Measurements from ENCODE around the gene THADA.

The THADA gene

DNA sequence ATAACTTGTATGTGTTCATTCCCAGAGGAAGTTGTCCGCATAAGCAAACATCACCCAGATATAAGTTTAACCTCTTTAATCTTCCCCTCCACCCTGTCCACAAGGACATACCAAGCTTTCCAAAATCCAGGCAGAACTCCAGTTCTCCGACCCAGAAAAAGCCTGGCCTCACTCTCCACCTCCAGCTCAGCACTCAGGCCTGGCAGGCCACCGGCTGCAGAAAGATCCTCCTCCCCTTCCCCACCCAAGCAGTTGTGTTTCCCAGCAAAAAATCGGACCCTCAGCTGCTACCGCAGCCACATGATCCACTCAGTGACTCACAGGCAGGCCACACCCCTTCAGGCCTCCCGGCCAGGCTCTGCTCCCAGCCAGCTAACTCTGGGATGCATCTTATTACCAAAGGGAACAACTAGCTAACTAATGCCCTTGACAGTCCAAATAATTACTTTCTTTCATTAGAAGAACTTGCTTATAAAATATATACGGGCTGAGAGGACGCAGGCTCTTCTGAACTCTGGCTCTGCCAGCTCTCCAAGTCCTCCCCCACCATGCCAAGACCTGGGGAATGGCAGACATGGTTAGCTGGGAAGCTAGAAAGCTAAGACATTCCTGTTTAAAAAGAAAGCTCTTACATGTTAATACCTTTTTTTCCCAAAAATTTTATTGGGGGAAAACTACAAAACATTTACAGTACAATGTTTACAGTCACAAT, 373.9 kb downstream of the THADA start:
- Mint-ChIP-seq H3K27ac (peak overlapping the region; percentile 93 to 94), H3K4me3 (peak overlapping the region; percentile 96 to 99), H3K36me3 (ENCODE audit: insufficient read depth) (peaks cover 89% of the 10 kb centered on the region), H3K9me3 (no peaks in the 10 kb centered on the region), H3K27me3 (no peaks in the 10 kb centered on the region), H3K4me1 (ENCODE audit: low read depth in 2 of 2) (peaks cover 43 to 47% of the 10 kb centered on the region in 2 donors)
- DNase-seq, result peak in 2 of 3 experiments; percentile 35 to 39
- ATAC-seq (replicated peaks), result no peak

DNA sequence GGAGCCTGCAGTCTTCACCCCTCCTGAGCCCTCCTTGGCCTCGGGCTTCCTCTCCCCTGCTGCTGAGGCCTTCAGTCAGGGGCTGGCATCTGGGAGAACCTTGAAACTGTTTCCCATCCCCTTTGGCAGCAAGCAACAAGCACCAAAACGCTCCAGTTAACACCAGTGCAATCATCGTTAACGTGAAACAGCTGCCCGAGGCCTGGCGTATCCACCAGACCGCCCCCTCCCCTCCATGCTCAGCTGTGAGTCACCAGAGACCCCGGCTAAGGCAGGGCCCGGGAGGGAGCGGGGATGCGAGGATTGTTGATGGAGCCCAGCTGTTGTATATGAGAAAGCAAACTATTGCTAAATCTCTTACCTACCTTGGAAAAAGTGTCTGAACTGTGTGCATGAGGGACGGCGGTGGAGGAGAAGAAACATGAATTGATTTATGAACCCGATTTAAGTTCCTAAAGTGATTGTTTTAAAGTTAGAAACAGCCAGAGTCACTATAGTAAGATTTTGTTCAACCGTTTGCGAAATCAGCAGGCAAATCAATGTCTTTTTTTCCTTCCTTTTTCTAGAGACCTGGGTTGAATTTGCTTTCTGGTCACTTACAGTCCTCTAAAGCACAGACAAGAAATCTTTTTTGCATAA, 374.6 kb downstream of the THADA start:
- no peak for ATAC-seq (replicated peaks)
- DNase-seq, result peak in 2 of 3 experiments; percentile 27 to 32
- H3K4me1 Mint-ChIP-seq (ENCODE audit: low read depth in 2 of 2), result peaks cover 46 to 47% of the 10 kb centered on the region in 2 donors
- H3K27me3 Mint-ChIP-seq, result no peaks in the 10 kb centered on the region
- peak overlapping the region; percentile 96 to 99 for H3K4me3 Mint-ChIP-seq
- peak overlapping the region; percentile 93 to 94 for H3K27ac Mint-ChIP-seq
- H3K9me3 Mint-ChIP-seq, result no peaks in the 10 kb centered on the region
- H3K36me3 Mint-ChIP-seq (ENCODE audit: insufficient read depth), result peaks cover 87% of the 10 kb centered on the region

- DNase-seq, result no peak
- Mint-ChIP-seq H3K4me3 (peak overlapping the region; percentile 96 to 99), H3K27me3 (no peaks in the 10 kb centered on the region), H3K4me1 (ENCODE audit: low read depth in 2 of 2) (peaks cover 46 to 49% of the 10 kb centered on the region in 2 donors), H3K27ac (peak overlapping the region; percentile 93 to 94), H3K36me3 (ENCODE audit: insufficient read depth) (peaks cover 83% of the 10 kb centered on the region), H3K9me3 (no peaks in the 10 kb centered on the region)
- ATAC-seq (replicated peaks), result no peak
Measured at GRCh38 chr2:43220760-43221123, 375.1 kb downstream of the THADA start.

DNA sequence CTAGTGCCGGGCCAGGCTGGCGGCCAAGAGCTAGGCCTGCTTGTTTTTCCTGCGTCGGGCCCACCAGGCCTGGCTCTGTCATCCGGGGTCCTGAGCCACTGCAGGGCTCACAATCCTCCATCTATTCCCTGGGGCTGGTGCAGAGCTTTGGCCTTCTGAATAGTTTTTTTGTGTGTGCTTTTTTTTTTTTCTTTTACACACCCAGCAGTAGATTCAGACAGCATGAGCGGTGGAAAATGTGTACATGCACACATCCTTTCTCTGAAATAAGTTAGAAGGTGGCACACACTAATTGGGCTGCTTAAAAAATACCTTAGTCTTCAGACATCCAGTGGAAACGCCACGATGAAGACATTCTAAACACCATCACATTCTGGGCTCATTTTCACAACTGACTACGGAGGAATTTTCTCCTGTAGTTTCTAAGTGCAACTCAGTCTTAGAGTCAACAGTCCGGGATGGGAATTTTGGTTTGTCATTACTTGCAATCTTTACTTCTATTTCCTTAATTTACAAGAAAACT, 375.5 kb downstream of the THADA start:
- Mint-ChIP-seq H3K4me1 (ENCODE audit: low read depth in 2 of 2) (peaks cover 47 to 53% of the 10 kb centered on the region in 2 donors), H3K27me3 (no peaks in the 10 kb centered on the region), H3K9me3 (no peaks in the 10 kb centered on the region), H3K27ac (peak overlapping the region; percentile 93 to 94), H3K4me3 (peak overlapping the region; percentile 96 to 99), H3K36me3 (ENCODE audit: insufficient read depth) (peaks cover 79% of the 10 kb centered on the region)
- DNase-seq, result no peak
- peak; percentile 0 for ATAC-seq (replicated peaks)

DNA sequence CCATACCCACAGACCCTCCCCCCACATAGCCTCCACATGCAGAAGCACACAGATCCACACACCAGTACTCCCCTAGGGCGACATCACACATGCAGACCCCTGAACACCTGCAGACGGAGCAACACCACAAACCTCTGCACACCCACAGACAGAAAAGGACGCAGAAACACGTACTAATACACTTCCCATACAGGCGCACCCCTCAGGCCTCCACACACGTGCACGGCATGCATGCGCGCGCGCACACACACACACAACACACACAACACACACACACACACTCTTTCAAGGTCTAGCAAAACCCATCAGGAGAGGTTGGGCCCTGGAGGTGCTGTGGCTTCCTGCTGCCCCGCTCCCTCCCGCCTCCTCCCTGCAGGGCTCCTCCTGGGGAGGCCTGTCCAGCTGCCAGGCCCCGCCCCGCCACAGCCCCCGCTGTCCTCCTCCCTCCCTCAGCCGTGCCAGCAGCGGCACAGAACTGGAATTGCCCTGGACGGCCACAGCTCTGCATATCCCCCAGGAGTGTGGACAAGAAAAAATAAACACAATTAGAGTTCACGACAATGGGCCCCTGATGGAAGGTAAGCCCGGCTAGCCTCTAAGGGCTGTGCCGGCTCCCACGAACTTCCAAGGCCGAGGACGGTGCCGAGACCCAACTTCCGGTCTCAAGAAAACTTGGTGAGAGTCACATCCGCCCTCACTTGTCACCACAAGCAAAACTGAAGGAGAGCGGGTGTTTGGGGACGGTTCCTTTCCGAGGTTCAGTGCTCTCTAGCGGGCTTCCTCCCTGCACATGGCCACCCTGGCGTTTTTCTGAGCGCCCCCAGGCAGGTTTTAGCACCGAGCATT, 376.2 kb downstream of the THADA start:
- Mint-ChIP-seq H3K36me3 (ENCODE audit: insufficient read depth) (peaks cover 72% of the 10 kb centered on the region), H3K4me1 (ENCODE audit: low read depth in 2 of 2) (peaks cover 47 to 53% of the 10 kb centered on the region in 2 donors), H3K4me3 (peak overlapping the region; percentile 96 to 99), H3K27ac (peak overlapping the region; percentile 93 to 94), H3K9me3 (no peaks in the 10 kb centered on the region), H3K27me3 (no peaks in the 10 kb centered on the region)
- ATAC-seq (replicated peaks), result peak; percentile 63
- peak; percentile 75 to 79 (median 78) for DNase-seq

DNA sequence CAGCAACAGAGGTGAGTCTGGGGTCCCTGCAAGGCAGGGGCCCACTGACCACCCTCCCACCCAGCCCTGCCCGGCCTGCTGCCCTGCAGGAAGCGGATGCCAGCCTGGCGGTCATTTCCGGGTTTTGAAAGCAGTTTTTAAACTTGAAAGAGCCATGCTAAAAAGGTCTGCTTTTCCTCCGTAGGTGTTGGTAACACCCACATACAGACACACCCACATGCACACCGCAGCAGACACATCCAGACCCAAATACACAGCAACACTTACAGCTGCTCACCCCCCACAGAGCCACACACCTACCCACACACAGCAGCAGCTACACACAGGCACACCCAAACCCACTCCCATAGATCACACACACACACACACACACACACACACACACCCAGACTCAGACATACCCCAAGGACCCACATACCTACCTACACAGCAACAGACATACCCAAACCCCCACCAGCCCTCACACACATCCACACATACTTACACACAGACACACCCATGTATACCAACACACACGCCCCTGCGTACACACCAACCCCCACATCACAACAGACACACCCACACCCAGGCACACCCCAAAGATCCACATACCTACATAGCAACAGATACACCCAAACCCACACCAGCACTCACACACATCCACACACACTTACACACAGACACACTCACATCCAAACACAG, 377.0 kb downstream of the THADA start:
- DNase-seq (peak; percentile 74 to 79 (median 78)), ATAC-seq (replicated peaks) (peak; percentile 69)
- peaks cover 64% of the 10 kb centered on the region for H3K36me3 Mint-ChIP-seq (ENCODE audit: insufficient read depth)
- H3K9me3 Mint-ChIP-seq, result no peaks in the 10 kb centered on the region
- peak overlapping the region; percentile 93 to 94 for H3K27ac Mint-ChIP-seq
- peaks cover 44 to 53% of the 10 kb centered on the region in 2 donors for H3K4me1 Mint-ChIP-seq (ENCODE audit: low read depth in 2 of 2)
- H3K4me3 Mint-ChIP-seq, result peak overlapping the region; percentile 96 to 99
- no peaks in the 10 kb centered on the region for H3K27me3 Mint-ChIP-seq

GRCh38 chr2:43218155-43218701, 377.6 kb downstream of the THADA start:
- Mint-ChIP-seq H3K9me3 (no peaks in the 10 kb centered on the region), H3K4me1 (ENCODE audit: low read depth in 2 of 2) (peaks cover 44 to 53% of the 10 kb centered on the region in 2 donors), H3K36me3 (ENCODE audit: insufficient read depth) (peaks cover 58% of the 10 kb centered on the region), H3K4me3 (peak overlapping the region; percentile 96 to 99), H3K27ac (peak overlapping the region; percentile 93 to 94), H3K27me3 (no peaks in the 10 kb centered on the region)
- DNase-seq (no peak), ATAC-seq (replicated peaks) (no peak)

DNA sequence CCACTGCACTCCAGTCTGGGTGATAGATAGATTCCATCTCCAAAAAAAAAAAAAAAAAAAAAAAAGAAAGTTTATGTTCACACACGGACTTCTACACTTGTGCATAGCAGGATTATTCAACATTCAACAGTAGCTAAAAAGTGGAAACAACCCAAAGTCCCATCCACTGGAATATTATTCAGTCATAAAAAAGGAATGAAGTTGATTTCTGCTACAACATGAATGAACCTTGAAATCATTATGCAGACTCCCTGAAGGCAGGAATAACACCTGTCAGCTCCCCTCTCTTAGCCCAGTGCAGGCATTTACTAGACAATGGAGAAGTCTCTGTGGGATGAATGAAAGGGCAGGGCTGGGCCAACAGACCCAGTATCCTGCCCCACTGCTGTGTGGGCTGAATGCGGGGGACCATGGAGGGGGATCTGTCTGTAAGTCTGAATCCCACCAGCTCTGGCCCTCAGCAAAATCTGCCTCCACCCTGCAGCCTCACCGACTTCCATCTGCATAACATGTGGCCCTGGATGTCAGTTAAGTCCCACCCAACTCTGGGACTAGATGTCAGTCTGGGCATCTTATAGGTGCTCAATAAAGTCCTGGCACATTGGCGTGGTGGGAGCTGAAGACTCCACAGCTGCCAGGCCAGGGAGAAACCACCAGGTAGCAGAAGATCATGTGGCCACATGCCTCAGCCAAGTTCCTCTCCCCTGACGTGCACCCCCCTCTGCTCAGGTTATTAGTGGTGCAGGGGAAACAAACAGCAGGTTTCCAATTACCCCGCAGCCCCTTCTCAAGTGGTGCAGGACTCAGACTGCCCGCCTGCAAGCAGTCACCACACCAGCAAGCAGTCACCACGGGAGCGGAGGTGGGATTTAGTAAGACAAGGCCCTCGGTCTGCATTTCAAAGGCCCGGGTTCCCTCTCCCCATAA, 378.3 kb downstream of the THADA start:
- Mint-ChIP-seq H3K4me3 (peak overlapping the region; percentile 96 to 99), H3K4me1 (ENCODE audit: low read depth in 2 of 2) (peaks cover 50 to 59% of the 10 kb centered on the region in 2 donors), H3K27me3 (no peaks in the 10 kb centered on the region), H3K9me3 (no peaks in the 10 kb centered on the region), H3K27ac (peak overlapping the region; percentile 93 to 94), H3K36me3 (ENCODE audit: insufficient read depth) (peaks cover 51% of the 10 kb centered on the region)
- ATAC-seq (replicated peaks) (no peak), DNase-seq (no peak)

DNA sequence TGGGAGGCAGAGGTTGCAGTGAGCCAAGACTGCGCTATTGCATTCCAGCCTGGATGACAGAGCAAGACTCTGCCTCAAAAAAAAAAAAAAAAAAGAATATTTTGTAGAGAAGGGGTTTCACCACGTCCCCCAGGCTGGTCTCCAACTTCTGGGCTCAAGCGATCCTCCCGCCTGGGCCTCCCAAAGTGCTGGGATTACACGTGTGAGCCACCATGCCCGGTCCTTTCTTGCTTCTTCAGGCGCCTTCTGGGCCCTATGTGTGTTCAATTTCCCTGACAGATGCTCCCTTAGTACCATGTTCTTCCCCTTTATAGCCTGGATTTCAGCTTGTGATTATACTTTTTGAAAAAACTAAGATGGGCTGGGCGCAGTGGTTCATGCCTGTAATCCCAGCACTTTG, 379.2 kb downstream of the THADA start:
- Mint-ChIP-seq H3K4me3 (no peak overlapping the region), H3K4me1 (ENCODE audit: low read depth in 2 of 2) (peaks cover 46 to 54% of the 10 kb centered on the region in 2 donors), H3K9me3 (no peaks in the 10 kb centered on the region), H3K36me3 (ENCODE audit: insufficient read depth) (peaks cover 42% of the 10 kb centered on the region), H3K27me3 (no peaks in the 10 kb centered on the region), H3K27ac (no peak overlapping the region)
- DNase-seq (no peak), ATAC-seq (replicated peaks) (no peak)

DNA sequence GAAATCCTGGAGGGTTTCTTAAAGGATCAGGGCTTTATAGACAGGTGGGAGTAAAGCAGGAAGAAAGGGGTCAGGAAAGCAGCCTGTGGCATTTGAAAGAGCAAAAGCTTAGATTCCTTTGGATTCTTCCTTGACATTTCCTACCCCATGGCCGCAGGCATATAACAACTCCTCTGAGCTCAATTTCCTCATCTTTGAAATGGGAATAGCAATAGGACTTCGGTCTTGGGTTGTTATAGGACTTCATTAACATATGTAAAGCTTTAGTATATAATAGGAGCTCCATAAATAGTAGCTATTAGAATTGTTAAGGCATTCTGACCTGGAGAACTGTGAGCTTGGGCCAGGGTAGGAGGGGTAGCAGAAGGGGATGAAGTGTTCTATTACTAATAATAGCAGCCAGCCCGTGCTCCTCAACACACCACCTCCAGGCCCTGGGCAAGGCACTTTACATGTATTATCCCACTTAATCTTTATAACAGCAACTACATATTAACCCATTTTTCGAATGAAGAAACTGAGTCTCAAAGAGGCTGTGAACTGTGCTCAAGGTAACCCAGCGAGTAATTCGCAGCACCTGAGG, 380.1 kb downstream of the THADA start:
- no peaks in the 10 kb centered on the region for H3K9me3 Mint-ChIP-seq
- DNase-seq (no peak), ATAC-seq (replicated peaks) (no peak)
- H3K4me1 Mint-ChIP-seq (ENCODE audit: low read depth in 2 of 2), result peaks cover 41 to 50% of the 10 kb centered on the region in 2 donors
- H3K27me3 Mint-ChIP-seq, result no peaks in the 10 kb centered on the region
- peaks cover 33% of the 10 kb centered on the region for H3K36me3 Mint-ChIP-seq (ENCODE audit: insufficient read depth)
- no peak overlapping the region for H3K4me3 Mint-ChIP-seq
- H3K27ac Mint-ChIP-seq, result peak overlapping the region; percentile 18 to 64

DNA sequence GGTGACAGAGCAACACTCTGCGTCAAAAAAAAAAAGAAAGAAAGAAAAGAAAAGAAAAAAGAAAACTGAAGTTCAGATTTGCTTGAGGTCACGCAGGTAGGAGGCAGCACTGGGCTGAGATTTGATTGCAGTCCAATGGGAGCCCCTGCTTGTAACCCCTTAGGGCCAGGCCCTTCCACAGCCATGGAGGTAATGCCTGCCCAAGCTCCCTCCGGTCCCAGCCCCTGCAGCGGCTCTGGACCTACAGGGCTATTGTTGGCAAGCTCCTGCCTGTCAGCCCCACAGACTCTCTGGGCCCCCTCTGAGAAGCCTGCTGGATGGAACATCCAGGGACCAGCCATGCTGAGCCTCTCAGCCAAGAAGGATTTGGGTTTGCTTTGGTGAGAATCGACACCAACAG, 381.6 kb downstream of the THADA start:
- H3K27ac Mint-ChIP-seq, result no peak overlapping the region
- H3K9me3 Mint-ChIP-seq, result no peaks in the 10 kb centered on the region
- H3K36me3 Mint-ChIP-seq (ENCODE audit: insufficient read depth), result peaks cover 22% of the 10 kb centered on the region
- H3K4me3 Mint-ChIP-seq, result no peak overlapping the region
- peaks cover 35 to 45% of the 10 kb centered on the region in 2 donors for H3K4me1 Mint-ChIP-seq (ENCODE audit: low read depth in 2 of 2)
- H3K27me3 Mint-ChIP-seq, result no peaks in the 10 kb centered on the region
- no peak for DNase-seq
- no peak for ATAC-seq (replicated peaks)
